Measurements from ENCODE around the gene IGF2R.
"Not testable (repeated sequence)": the region's sequence is repeated elsewhere in the genome, so short reads cannot be mapped to it uniquely, and the experiment has no call there.

The IGF2R gene

DNA sequence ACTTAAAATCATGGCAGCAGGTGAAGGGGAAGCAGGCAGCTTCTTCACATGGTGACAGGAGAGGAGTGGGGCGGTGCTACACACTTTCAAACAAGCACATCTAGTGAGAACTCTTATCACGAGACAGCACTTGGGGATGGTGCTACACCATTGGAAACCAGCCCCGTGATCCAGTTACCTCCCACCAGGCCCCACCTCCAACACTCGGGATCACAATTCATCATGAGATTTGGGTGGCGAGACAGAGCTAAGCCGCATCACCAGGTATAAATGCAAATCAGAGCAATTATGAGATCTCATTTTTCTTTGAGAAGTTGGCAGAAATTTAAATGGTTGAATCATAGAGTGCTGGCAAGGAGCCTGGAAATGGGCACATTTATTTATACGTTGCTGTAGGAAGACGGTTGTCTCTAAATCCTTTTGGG, 31.4 kb downstream of the IGF2R start:
- DNase-seq, result no peak

DNA sequence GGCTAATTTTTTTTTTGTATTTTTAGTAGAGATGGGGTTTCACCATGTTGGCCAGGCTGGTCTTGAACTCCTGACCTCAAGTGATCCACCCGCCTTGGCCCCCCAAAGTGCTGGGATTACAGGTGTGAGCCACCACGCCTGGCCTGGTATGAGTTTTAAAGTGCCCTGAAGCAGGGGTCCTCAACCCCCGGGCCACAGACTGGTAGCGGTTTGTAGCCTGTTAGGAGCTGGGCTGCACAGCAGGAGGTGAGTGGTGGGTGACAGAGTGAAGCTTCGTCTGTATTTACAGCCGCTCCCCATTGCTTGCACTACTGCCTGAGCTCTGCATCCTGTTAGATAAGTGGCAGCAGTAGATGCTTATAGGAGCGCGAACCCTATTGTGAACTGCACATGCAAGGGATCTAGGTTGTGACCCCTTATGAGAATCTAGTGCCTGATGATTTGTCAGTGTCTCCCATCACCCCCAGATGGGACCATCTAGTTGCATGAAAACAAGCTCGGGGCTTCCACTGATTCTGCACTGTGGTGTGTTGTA, 32.1 kb downstream of the IGF2R start:
- DNase-seq, result not testable (repeated sequence)

DNA sequence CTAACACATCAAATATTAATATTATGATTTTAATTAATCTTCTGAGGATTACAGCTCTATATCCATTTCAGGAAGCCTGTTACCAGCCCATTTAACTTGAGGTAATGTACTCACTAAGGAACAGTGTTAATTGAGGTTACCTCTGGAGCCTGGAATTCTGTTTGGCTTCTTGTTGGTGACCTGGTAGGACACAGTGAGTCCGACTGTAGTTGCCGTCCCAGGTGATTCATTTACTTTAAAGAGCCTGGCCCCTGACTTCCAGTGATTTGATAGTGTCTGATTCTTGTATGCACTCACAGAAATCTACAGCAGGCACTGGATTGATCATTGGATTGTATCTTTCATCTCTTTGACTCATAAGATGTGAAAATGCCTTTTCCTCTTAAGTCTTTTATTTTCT, 34.0 kb downstream of the IGF2R start:
- no peak for DNase-seq

DNA sequence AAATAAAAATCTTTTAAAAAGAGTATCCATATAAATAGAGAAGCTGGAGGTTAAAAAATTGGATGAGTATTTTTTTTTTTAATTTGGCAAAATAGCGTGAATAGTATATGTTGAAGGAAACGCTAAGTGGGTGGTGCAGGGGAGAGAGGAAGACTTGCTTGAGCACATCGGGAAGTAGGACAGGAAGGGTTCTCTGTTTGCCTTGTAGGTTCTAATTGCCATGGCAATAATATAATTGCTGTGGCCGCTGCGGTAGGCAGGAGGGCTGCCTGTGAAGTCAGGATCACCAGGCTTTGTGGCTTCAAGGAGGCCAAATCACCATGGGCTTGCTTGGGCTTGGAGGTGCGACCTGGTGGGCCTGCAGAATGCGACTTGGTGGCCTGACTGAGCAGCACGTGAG, 35.1 kb downstream of the IGF2R start:
- no peak for DNase-seq

DNA sequence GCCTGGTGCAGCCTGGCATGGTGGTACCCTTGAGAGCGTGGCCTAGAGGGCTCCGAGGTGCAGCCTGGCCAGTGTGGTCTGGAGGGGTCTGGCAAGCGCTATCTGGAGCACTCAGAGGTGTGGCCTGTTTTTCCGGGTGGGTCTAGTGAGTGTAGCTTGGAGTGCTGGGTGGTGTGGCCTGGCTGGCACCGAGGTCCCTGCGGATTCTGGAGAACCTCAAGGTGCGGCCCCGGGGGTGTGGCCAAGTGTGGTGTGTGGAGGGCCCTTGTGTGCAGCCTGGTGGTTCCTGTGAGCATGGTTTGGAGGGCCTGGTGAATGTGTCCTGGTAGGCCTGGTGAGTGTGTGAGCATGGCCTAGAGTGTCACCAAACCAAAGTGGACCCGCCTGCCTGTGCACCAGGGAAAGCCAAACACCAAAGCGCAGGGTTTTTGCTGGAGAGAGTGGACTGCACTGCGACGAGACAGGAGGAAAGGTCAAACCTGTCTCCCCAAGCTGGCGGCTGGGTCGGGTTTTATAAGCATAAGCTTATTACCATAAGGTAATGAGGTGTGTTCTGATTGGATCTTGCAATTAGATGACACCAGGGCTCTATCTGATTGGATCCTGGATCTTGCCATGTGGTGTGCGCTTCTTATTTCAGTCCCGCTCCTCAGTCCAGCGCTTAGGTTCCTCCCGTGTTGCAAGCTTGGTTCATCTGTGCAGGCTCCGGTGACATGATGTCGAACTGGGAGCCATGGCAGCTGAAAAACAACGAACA, 35.7 kb downstream of the IGF2R start:
- no peak for DNase-seq

DNA sequence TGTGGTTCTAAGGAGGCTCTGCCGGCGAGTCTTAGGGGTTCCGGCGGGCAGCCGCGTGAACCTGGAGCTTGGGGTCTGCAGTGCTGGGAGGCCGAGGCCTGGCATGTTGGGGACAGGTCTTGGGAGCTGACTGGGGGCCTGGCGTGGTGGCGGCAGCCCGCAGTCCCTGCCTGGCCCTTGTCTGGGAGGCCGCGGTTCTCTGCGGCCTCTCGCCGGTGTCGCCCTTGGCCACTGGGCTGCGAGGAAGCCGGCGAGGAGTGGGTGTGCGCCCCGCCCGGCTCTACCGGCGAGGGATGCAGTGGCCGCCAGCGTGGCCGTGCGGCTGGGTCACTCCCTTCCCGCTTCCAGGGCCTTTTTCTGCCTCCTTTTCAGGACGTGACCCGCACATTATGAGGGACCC, 36.3 kb downstream of the IGF2R start:
- no peak for DNase-seq

DNA sequence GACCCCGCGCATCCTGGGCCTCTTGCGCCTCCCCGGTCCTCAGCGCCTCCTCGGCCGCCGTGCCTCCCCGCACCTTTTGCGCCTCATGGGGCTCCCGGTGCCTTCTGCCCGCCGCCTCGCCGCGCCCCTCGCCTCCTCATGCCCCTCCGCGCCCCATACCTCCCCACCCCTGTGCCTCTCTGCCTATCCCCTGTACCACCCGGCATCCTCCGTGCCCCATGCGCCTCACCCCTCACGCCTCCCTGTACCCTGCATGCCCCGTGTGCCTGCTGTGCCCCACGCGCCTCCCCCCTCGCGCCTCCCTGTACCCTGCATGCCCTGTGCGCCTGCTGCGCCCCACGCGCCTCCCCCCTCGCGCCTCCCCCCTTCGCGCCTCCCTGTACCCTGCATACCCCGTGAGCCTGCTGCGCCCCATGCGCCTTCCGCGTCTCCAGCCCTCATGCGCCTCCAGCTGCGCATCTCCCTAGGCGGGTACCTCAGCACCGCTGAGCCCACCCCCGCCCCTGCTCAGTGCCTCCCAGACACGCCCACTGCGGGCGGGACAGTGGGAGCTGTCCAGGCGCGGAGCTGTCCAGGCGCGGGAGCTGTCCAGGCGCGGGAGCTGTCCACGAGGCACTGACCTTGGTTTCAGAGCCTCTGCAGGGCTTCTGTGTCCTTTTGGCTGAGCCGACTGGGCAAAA, 37.1 kb downstream of the IGF2R start:
- DNase-seq, result no peak

DNA sequence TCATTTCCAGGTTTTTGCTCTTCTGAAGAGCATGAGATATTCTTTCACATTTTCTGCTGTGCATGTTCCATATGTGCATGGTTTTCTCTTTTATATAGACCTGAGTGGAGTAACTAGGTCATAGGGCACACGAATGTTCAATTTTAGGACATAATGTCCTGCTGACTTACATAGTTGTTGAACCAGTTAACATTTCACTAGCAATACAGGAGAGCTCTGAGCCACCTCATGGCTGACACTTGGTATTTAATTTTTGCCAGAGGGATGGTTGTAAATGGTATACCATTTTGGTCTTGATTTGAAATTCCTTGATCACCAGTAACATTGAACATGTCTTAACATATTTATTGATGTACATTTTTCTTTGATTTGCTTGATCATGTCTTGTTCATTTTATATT, 38.3 kb downstream of the IGF2R start:
- DNase-seq, result no peak

DNA sequence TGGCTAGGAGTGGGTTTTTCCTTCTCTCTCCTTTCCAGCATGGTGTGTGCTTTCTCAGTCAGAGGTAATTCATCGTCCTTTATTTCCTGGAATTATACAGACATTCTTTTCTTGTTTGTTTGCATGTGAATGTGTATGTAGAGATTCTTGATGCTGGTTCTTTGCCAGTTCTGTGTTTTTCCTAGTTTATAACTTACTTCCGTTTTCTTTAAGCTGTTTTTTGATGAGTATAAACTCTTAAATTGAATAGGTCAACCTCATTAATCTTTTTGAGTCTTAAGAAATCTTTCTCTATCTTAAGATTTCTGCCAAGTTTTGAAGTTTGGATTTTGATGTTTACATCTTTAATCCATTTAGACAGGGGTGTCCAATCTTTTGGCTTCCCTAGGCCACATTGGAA, 38.7 kb downstream of the IGF2R start:
- DNase-seq, result peak; percentile 26

DNA sequence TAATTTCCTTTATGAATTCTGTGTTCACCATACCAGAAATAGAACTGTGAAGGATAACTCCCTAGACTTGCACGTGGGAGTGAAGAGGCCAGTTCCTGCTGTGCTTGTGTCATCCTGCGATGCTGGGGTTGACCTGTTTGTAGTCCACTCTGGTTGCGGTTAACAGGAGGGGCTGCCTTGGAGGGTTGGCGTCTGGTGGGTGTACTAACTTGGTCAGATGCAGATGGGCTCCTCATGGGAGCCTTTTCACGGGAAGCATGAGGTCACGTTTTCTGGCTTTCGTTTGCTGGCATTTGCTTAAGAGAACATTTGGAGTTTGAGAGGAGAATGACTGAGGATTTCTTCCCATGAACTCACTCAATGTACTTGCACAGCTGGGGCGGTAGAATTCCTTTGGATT, 41.2 kb downstream of the IGF2R start:
- DNase-seq, result peak; percentile 16

DNA sequence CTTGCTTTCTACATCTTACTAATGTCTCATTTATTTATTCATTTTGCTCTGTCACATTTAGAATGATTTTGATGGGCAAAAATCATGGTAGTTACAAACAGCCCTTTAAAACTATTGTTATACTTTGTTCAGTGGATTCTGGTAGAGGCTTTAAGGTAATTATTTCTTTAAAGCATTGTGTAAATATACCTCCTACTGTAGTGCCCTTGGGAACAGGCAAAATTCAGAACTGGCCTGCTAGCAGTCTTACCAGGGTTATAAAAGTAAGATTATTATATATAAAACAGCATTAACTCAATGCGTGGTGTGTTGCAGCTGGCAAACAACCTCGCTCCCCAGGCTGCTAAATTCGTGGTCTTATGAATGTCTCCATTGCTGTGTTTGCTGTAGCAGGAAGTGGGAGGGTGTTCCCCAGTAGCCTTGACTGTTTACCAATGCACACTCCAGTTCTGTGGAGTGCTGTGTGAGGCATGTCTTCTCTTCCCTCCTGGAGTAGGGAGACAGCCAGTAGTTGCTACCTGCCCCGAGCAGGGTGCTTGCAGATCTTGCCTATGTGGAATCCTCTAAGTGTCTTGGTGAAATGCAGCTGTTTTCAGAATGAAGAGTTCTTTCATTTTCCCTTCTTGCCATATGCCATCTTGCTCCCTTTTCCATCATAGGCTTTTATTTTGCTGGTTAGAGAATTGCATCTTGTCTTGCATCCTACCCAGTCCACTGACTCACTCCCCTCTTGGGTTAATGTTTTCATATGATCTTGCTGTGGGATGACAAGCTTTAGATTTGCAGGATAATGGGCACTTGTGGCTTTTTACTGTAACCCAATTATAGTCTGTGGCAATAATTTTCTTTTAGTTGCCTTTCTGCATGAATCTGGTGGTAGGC, 45.3 kb downstream of the IGF2R start:
- no peak for DNase-seq

DNA sequence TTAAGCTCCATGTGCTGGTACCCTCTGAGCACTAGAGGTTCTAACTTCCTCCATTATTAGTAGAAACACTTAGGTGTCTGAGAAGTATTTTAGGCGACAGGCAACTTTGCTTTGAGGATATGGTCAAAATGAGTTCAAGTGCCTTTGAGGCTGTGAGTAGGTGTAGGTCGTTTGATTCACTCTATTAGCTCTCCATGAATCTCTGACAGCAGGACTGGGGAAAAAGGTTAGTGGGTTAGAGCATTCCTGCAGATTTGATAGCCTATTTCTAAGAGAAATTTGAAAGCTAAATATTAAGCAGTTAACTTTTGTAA, 45.9 kb downstream of the IGF2R start:
- DNase-seq, result no peak

DNA sequence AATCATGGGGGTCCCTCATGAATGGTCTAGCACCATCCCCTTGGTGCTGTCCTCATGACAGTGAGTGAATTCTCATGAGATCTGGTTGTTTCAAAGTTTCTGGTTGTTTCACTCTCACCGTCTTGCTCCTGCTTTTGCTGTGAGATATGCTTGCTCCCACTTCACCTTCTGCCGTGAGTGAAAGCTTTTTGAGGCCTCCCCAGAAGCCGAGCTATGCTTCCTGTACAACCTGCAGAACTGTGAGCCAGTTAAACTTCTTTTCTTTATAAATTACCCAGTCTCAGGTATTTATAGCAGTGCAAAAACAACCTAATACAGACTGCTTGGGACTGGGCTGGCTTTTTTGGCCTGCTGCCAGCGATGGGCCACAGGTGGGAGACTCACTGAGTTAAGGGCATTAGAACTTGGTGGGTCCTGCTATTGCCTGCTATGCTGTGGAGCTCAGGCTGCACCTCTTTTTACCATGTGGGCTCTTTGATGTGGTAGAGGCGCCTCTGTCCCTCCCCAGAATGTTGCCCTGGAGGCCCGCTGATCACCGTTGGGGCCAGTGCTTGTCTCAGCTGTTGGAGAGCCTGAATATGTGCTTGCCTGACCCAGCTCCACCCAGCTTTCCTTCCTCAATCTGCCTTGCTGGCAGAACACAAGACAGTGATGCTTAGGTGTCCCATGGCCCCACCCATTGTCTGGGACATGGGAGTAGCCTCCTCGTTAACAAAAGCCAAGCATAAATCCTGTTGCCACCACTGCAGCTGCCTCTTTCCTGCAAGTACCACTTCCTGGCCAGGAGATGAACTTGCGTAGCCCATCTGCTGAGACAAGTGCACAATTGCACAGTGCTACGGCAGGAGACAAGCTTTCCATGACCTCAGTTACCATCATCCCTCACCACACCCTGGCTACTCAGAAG, 47.1 kb downstream of the IGF2R start:
- no peak for DNase-seq

DNA sequence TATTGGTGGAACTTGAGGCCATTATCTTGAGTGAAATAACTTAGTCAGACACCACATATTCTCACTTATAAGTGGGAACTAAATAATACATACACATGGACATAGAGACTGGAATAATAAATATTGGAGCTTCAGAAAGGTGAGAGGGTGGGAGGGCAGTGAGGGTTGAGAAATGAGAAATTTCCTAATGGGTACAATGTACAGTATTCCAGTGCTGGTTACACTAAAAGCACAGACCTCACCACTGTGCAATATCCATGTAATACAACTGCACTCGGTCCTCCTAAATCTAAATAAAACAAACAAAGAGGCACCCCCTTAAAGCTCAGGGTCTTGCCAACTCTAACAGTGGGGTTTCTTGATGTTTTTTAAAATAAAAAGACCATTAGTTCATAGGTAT, 53.2 kb downstream of the IGF2R start:
- DNase-seq, result no peak

DNA sequence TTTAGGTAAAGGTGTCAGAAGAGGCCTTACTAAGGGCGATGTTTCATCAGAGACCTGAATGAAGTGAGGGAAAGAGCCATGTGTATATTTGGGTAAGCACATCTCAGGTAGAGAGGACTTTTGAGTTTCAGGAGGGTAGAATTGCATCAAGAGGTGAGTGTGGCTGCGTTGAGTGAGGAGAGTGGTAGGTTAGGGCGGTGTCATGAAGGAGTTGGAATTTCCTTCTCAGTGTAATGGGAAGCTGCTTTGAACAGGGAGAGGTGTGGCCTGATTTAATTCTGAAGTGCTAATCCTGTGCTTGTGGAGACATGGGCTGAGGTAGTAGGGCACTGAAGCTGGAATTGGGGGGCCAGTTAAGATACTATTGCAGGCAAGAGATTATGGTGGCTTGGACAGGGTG, 53.9 kb downstream of the IGF2R start:
- DNase-seq, result no peak

DNA sequence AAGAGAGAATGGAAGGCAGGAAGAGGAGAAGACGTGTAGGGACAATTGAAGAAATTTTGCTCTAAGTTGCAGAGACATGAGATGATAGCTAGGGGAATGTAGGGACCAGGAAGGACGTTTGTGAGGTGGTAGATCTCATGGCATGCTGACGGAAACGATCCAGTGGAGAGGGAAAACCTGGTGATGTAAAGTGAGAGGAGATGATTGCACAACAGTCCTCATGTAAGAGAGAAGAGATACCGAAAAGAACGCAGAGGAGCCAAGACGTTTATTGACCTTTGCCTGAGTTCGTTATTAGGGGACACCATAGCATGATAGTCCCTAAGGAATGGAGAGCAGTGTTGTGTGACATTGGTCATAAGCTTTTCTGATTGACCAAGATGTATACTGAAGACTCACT, 55.3 kb downstream of the IGF2R start:
- no peak for DNase-seq

DNA sequence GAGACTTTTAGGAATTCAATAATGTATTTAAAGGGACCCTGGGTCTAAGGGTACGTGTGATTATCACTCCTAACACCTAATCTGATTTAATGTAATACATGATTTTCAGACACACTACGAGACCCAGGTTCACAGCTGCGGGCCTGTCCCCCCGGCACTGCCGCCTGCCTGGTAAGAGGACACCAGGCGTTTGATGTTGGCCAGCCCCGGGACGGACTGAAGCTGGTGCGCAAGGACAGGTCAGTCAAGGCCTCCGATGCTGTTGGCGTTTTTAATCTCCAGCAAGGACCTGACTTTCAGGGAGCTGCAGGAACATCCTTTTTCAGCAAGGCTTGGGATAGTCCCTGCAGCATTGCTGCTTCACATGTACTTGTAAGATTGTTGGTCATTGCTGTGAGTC, 58.2 kb downstream of the IGF2R start:
- no peak for DNase-seq

DNA sequence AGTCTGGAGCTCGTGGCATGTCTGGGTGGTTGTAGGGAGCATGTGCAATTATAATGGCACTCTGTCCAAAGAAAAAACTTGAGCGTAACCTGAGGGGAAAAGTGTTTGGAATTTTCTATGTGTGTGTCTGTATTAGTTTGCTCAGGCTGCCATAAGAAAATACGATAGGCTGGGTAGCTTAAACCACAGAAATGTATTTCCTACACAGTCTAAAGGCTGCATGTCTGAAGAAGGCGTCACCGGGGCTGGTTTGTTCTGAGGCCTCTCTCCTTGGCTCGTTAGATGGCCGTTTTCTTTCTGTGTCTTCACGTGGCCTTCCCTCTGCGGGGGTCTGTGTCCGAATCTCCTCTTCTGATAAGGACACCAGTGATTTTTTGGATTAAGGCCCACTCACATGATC, 59.0 kb downstream of the IGF2R start:
- DNase-seq, result no peak

DNA sequence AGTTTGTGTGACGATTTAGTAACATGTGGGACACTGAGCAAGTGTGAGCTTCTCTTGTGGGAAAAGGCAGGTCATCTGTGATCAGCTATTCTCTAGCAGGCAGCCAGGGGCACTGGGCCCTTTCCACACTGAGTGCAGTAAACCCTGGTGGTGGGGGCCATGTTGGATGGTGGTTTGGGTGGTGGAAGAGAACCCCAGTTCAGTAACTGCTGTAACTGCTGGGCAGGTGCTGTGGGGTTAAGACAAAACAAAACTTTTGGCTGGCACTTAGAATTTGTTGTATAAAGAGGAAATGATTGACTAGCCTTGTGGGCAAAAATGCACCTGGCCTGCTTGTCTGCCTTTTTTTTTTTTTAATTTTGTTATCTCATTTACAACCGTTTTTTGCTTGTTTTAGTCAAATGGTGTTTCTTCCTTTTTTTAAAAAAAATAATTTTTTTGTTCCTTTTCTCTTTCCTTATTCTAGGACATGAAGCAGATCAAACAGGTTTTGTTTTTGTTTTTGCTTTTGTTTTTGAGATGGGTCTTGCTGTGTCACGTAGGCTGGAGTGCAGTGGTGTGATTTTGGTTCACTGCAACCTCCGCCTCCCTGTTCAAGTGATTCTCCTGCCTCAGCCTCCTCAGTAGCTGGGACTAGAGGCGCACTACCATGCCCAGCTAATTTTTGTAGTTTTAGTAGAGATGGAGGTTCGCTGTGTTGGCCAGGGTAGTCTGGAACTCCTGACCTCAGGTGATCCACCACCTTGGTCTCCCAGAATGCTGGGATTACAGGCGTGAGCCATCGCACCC, 59.8 kb downstream of the IGF2R start:
- no peak for DNase-seq

DNA sequence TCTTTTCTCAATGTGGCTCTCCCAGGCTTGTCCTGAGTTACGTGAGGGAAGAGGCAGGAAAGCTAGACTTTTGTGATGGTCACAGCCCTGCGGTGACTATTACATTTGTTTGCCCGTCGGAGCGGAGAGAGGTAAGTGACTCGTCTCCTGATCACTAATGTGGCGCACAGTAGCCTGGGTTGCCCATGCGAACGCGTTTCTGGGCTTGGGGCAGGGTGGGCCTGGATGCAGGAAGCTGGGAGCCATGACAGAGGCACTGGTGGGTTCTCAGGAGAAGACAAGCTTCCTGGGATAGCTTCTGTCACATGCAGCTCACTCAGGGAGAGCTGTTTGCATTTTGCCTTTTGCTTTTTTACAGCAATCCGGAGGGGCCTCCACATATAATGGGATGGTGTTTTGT, 60.6 kb downstream of the IGF2R start:
- no peak for DNase-seq

DNA sequence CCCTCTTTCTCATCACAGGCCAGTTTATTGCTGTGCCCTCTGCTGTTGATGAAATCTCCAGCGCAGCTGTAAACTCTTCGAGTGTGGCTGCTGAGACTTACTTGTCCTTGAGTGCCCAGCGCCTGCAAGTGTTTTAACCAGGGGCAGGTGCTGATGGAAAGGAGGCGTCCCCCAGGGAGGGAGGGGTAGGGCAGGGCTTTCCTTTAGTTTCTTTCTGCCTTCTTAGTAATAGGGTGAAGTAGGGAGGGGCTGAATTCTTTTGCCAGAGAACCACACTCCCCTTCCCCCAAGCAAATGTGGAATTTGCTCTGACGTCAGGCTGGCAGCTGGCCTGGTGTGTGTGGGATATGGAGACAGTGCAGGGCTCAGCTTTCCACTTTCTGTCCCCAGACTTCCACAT, 61.2 kb downstream of the IGF2R start:
- peak; percentile 85 for DNase-seq

DNA sequence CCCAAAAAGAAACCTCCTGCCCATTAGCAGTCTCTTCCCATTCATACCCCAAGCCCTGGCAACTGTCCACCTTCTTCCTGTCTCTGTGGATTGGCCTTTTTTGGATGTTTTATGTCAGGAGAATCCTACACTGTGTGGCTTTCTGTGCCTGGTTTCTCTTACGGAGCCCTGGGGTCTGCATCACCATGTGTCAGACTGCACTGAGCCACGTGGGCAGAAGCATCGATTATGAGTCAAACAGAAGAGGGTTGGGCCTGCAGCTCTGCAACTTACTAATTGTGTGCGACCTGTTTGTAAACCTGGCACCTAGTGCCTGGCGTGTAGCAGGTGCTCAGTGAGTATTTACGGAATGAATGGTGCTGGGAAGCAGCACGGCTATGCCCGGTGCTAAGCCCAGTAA, 62.6 kb downstream of the IGF2R start:
- peak; percentile 57 for DNase-seq
